Liver (tissue), 9 donors: Measurements from ENCODE around the gene KRT80. TPM values are rescaled to one million over a fixed set of nuclear protein-coding genes. Genes with fewer than 3 reads are reported as not detected.

Experiments
- DNase-seq: peaks from one replicate; pipeline ENCODE4 v3.0.0-alpha.2; 2017; ENCODE audit warnings: low spot score
- H3K27ac ChIP-seq, 2 donors: one replicate each; pipeline ENCODE4 v1.7.0; 2013; ENCODE audit warnings: inconsistent platforms in 2 of 2, low read length in 2 of 2, control low read depth in 1 of 2, low read depth in 1 of 2, mild to moderate bottlenecking in 1 of 2
- H3K27me3 ChIP-seq, 4 donors: one replicate each; pipeline versions ENCODE4 v1.6.1 to v1.7.0; 2013; ENCODE audit warnings: low read length in 3 of 4, inconsistent platforms in 1 of 4, mild to moderate bottlenecking in 1 of 4, moderate library complexity in 1 of 4; ENCODE audit not compliant: control insufficient read depth in 4 of 4, insufficient read depth in 4 of 4
- H3K36me3 ChIP-seq, 4 donors: one replicate each; pipeline versions ENCODE4 v1.6.1 to v1.7.0; 2013; ENCODE audit warnings: low read length in 3 of 4, mild to moderate bottlenecking in 3 of 4, low read depth in 1 of 4, moderate library complexity in 1 of 4; ENCODE audit not compliant: control insufficient read depth in 4 of 4, insufficient read depth in 3 of 4
- H3K4me1 ChIP-seq, 4 donors: one replicate each; pipeline versions ENCODE4 v1.6.1 to v1.7.0; 2013; ENCODE audit warnings: low read length in 3 of 4, mild to moderate bottlenecking in 3 of 4, moderate library complexity in 1 of 4; ENCODE audit not compliant: control insufficient read depth in 4 of 4, insufficient read depth in 4 of 4
- H3K4me3 ChIP-seq, 3 donors: one replicate each; pipeline versions ENCODE4 v1.6.1 to v1.7.0; 2013; ENCODE audit warnings: low read length in 3 of 3, control low read depth in 1 of 3, low read depth in 1 of 3, mild to moderate bottlenecking in 1 of 3
- H3K9ac ChIP-seq, 2 donors: one replicate each; pipeline ENCODE4 v1.7.0; 2013; ENCODE audit warnings: low read length in 2 of 2, mild to moderate bottlenecking in 2 of 2, moderate library complexity in 2 of 2, control low read depth in 1 of 2, low read depth in 1 of 2
- H3K9me3 ChIP-seq, 4 donors: one replicate each; pipeline versions ENCODE4 v1.6.1 to v1.7.0; 2013; ENCODE audit warnings: low read length in 3 of 4; ENCODE audit not compliant: control insufficient read depth in 4 of 4
- ATF3 ChIP-seq: IDR thresholded peaks from 2 replicates; pipeline ENCODE4 v1.6.1; 2016; ENCODE audit warnings: antibody characterized with exemption
- CTCF ChIP-seq: fragments of 150-350 bp; IDR thresholded peaks from 2 replicates; pipeline ENCODE4 v1.5.1; 2017; ENCODE audit warnings: improper control_type of control experiment, low read depth, low read length; ENCODE audit not compliant: missing input control
- EGR1 ChIP-seq, 2 donors: IDR thresholded peaks; 2 replicates each; pipeline ENCODE4 v1.6.1; 2016 to 2018; ENCODE audit warnings: antibody characterized with exemption in 2 of 2, low read depth in 2 of 2
- FOXA1 ChIP-seq: IDR thresholded peaks from 2 replicates; pipeline ENCODE4 v1.6.1; 2016; ENCODE audit warnings: antibody characterized with exemption
- GABPA ChIP-seq, 2 donors: IDR thresholded peaks in 1 of 2; conservative IDR thresholded peaks in 1 of 2; 2 replicates each; pipeline ENCODE4 v1.6.1; 2016; ENCODE audit warnings: antibody characterized with exemption in 2 of 2, mild to moderate bottlenecking in 1 of 2, moderate library complexity in 1 of 2
- HNF4A ChIP-seq, 2 donors: conservative IDR thresholded peaks; 2 replicates each; pipeline ENCODE4 v1.6.1; 2016; ENCODE audit warnings: antibody characterized with exemption in 2 of 2, mild to moderate bottlenecking in 2 of 2
- HNF4G ChIP-seq: IDR thresholded peaks from 2 replicates; pipeline ENCODE4 v1.6.1; 2016; ENCODE audit warnings: antibody characterized with exemption
- MAX ChIP-seq: IDR thresholded peaks from 2 replicates; pipeline ENCODE4 v1.6.1; 2016; ENCODE audit warnings: antibody characterized with exemption
- NR2F2 ChIP-seq: IDR thresholded peaks from 2 replicates; pipeline ENCODE4 v1.6.1; 2016; ENCODE audit warnings: antibody characterized with exemption
- RAD21 ChIP-seq, 2 donors: IDR thresholded peaks; 2 replicates each; pipeline ENCODE4 v1.6.1; 2016; ENCODE audit warnings: antibody characterized with exemption in 2 of 2, mild to moderate bottlenecking in 2 of 2
- REST ChIP-seq: IDR thresholded peaks from 2 replicates; pipeline ENCODE4 v1.6.1; 2016; ENCODE audit warnings: antibody characterized with exemption, mild to moderate bottlenecking
- RXRA ChIP-seq, 2 donors: IDR thresholded peaks; 2 replicates each; pipeline ENCODE4 v1.6.1; 2017 to 2018; ENCODE audit warnings: antibody characterized with exemption in 2 of 2, mild to moderate bottlenecking in 1 of 2
- SP1 ChIP-seq: IDR thresholded peaks from 2 replicates; pipeline ENCODE4 v1.6.1; 2018; ENCODE audit warnings: antibody characterized with exemption, mild to moderate bottlenecking
- TAF1 ChIP-seq: conservative IDR thresholded peaks from 2 replicates; pipeline ENCODE4 v1.6.1; 2016; ENCODE audit warnings: antibody characterized with exemption, mild to moderate bottlenecking
- ZBTB33 ChIP-seq: IDR thresholded peaks from 2 replicates; pipeline ENCODE4 v1.6.1; 2016; ENCODE audit warnings: antibody characterized with exemption
- whole genome bisulfite sequencing: extraction: QIAGEN DNeasy Blood & Tissue Kit; methylation state at CpG from one replicate; pipeline ENCODE4 v1.1.7; 2013; 5-methylcytosine and 5-hydroxymethylcytosine counted together
- polyA plus RNA-seq, 2 donors: library from polyadenylated mRNA; stranded (reverse) in 1 of 2; unstranded in 1 of 2; fragments of 200-250 nt in 1 of 2; fragments of >200 nt in 1 of 2; fragmentation: Nextera tagmentation in 1 of 2; extraction: Ambion mirVana in 1 of 2; gene quantifications; one replicate each; pipeline versions ENCODE4 v1.2.1 to v1.2.3, GENCODE V29; 2013 to 2015
- total RNA-seq, 2 donors: library from RNA; depleted of rRNA; stranded (reverse); fragments of >200 nt; gene quantifications; one replicate each; pipeline ENCODE4 v1.2.3, GENCODE V29; 2014
- donor health status: healthy.
- donor health status: healthy.
- donor health status: healthy.
- donor health status: healthy.
- donor health status: healthy.

The KRT80 gene
- total and polyA plus RNA-seq, 4 donors = 0.04 to 0.12 (median 0.07) TPM

GRCh38 chr12:52168019-52168717, 23.6 kb downstream of the KRT80 start:
- TF ChIP-seq HNF4G (no peak), ATF3 (no peak), TAF1 (no peak), MAX (no peak), RAD21 (IDR thresholded peaks at IDR 0.05) (no peak), HNF4A (conservative IDR thresholded peaks at IDR 0.05) (no peak)
- 81% methylated on average over 12 of the region's 12 CpGs for WGBS
- DNase-seq = no peak
- Histone ChIP-seq H3K27ac (no peak overlapping the region), H3K4me1 (peaks cover 0 to 3% (median under 1%) of the 10 kb centered on the region in 4 donors), H3K27me3 (no peaks in the 10 kb centered on the region), H3K9me3 (no peaks in the 10 kb centered on the region), H3K36me3 (no peaks in the 10 kb centered on the region), H3K4me3 (no peak overlapping the region), H3K9ac (no peak overlapping the region)

GRCh38 chr12:52167526-52167925, 24.3 kb downstream of the KRT80 start:
- H3K4me1 ChIP-seq = peaks cover 0 to 3% (median under 1%) of the 10 kb centered on the region in 4 donors
- DNase-seq = no peak
- H3K9ac ChIP-seq = no peak overlapping the region
- no peak overlapping the region for H3K4me3 ChIP-seq
- H3K9me3 ChIP-seq = no peaks in the 10 kb centered on the region
- no peaks in the 10 kb centered on the region for H3K27me3 ChIP-seq
- WGBS = 63% methylated on average over 3 of the region's 3 CpGs
- TF ChIP-seq EGR1 (IDR thresholded peaks at IDR 0.05; ENCODE audit: low read depth in 2 of 2) = no peak
- no peak for TF ChIP-seq ATF3
- TF ChIP-seq RAD21 (IDR thresholded peaks at IDR 0.05) = no peak
- no peak for TF ChIP-seq RXRA (IDR thresholded peaks at IDR 0.05)
- TF ChIP-seq SP1 = no peak
- no peak for TF ChIP-seq CTCF
- no peak for TF ChIP-seq NR2F2
- no peak for TF ChIP-seq ZBTB33
- no peak for TF ChIP-seq HNF4A (conservative IDR thresholded peaks at IDR 0.05)
- TF ChIP-seq TAF1 = no peak
- no peak for TF ChIP-seq REST
- TF ChIP-seq MAX = no peak
- TF ChIP-seq FOXA1 = no peak
- TF ChIP-seq GABPA (IDR thresholded peaks at IDR 0.05 in 1 of 2, conservative IDR thresholded peaks at IDR 0.05 in 1 of 2) = no peak
- H3K27ac ChIP-seq = no peak overlapping the region
- no peaks in the 10 kb centered on the region for H3K36me3 ChIP-seq
